GM12872 (cell line): ENCODE data around the gene UBE2G1.

Source experiments
- CTCF ChIP-seq: IDR thresholded peaks from 3 replicates; pipeline ENCODE4 v1.5.1; 2011; ENCODE audit warnings: low read depth, mild to moderate bottlenecking, low read length, moderate library complexity; ENCODE audit not compliant: insufficient read depth

UBE2G1 gene

GRCh38 chr17:4261452-4261851 lies 105.0 kb downstream of the UBE2G1 start:
- TF ChIP-seq CTCF, result no peak

- no peak for TF ChIP-seq CTCF
Measured at GRCh38 chr17:4258867-4259266, 107.6 kb downstream of the UBE2G1 start.

GRCh38 chr17:4256952-4257351 lies 109.5 kb downstream of the UBE2G1 start:
- no peak for TF ChIP-seq CTCF

GRCh38 chr17:4250887-4251286 lies 115.6 kb downstream of the UBE2G1 start:
- TF ChIP-seq CTCF, result no peak

GRCh38 chr17:4249452-4250029 lies 116.9 kb downstream of the UBE2G1 start:
- TF ChIP-seq CTCF, result peak; percentile 65

GRCh38 chr17:4248504-4249277 lies 117.8 kb downstream of the UBE2G1 start:
- no peak for TF ChIP-seq CTCF

- TF ChIP-seq CTCF, result no peak
Measured at GRCh38 chr17:4247971-4248388, 118.5 kb downstream of the UBE2G1 start.
